G401 (cell line): ENCODE measurements around the gene KSR2. TPM values are rescaled to one million over a fixed set of nuclear protein-coding genes. Genes with fewer than 3 reads are reported as not detected.
A peak's percentile ranks its signal among the peaks of the same experiment; 100 is the strongest.

Experiments used
- DNase-seq: peaks from one replicate; pipeline ENCODE4 v3.0.0-alpha.2; 2015; ENCODE audit warnings: low spot score
- in situ Hi-C: cut with HindIII; loops from 2 replicates; pipeline ENCODE4 v1.10.0; 2016; ENCODE audit warnings: low sequenced_read_pairs, mixed read lengths
- total RNA-seq: library from RNA; depleted of rRNA; stranded (reverse); fragments of >200 nt; shearing (Covaris generic); gene quantifications from 2 replicates; pipeline ENCODE4 v1.2.3, GENCODE V29; 2014

KSR2 gene
- total RNA-seq, 1 experiment from 2014 or later, result not detected

DNA sequence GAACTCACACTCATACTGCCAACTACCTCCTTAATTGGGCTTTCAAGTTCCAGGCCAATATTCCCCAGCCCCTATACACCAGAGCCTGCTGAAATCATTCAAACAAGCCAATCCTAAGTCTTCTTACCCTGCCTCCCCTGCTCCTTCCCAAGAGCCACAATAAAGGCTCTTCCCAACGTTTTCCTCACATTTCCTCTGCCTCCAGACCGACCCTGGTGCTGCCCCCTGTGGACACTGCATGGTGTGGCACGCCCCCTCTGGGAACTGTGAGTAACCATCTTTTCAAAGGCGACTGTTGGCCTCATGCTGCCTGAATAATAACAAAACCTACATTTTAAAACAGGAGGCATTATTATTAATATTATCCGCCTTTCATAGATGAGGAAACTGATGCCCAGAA lies 495.8 kb downstream of the KSR2 start:
- in situ Hi-C loops, result no loop called here
- no peak for DNase-seq

DNA sequence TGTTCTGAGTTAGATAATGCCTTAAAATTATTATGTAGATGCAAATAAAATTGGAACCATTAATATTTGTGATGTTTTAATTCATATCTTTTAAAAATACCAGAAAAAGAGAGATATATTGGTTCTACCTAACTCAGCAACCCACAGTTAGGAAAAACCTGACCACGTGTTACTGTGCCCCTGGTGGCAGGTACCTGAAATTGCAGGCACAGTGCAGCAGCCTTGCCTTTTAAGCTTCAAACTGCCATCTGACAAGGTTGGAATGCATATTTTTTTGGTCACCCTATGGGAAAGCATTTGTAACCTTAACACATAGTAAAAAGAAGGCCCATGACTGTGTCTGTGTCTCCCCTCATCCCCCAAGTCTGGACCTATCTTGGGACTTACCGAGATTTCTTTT lies 498.0 kb downstream of the KSR2 start:
- no peak for DNase-seq
- in situ Hi-C loops, result no loop called here

DNA sequence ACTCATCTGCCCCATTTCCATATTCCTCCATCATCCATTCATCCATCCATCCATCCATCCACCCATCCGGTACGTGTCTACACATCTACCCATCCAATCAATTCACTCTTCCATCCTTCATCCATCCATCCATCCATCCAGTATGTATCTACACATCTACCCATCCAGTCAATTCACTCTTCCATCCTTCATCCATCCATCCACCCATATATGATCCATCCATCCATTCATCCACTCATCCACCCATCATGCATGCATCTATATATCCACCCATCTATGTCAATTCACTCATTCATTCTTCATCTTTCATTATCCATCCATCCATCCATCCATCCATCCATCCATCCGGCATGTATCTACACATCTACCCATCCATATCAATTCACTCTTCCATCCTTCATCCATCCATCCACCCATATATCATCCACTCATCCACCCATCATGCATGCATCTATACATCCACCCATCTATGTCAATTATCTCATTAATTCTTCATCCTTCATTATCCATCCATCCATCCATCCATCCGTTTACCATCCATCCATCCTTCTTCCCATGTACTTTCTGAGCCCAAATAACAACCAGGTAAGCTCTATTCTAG lies 498.8 kb downstream of the KSR2 start:
- no peak for DNase-seq
- in situ Hi-C loops, result no loop called here

DNA sequence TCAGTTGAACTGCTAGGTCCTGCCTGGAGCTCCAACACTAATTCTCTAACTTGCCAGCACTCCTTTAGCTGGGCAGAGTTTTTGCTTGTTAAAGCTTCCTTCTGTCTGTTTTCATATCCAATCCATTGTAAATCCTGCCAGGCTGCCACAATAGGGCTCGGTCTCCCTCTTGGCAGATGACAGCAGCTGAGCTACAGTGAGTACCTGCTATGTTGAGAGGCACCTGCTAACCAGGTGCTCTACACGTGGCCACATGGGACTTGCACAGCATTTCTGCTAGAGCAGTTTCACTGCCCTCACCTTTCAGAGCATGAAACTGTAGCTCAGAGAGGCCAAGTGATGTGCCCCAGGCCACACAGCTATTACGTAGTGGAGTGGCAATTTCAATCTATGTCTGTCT lies 500.8 kb downstream of the KSR2 start:
- in situ Hi-C loops, result no loop called here

DNA sequence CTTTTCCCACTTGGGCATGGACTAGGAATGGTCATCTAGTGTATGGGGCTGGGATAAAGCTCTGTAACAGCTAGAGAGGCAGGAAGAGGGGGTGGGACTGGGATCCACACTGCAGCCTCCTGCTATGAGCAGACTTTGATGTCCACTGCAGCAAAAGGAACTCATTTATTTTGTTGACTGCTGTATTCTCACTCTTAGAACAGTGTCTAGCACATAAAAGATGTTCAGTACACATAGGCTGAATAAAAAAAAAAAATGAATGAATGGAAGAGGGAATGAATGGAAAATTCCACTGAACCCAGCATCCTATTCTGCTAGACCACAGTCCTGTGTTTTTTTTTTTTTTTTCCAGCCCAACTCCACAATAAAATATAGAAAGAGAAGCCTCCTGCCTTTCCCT lies 501.2 kb downstream of the KSR2 start:
- in situ Hi-C loops, result no loop called here
- no peak for DNase-seq

More for the DNA sequence above, 500.8 kb downstream of the KSR2 start:
- DNase-seq, result peak; percentile 57

DNA sequence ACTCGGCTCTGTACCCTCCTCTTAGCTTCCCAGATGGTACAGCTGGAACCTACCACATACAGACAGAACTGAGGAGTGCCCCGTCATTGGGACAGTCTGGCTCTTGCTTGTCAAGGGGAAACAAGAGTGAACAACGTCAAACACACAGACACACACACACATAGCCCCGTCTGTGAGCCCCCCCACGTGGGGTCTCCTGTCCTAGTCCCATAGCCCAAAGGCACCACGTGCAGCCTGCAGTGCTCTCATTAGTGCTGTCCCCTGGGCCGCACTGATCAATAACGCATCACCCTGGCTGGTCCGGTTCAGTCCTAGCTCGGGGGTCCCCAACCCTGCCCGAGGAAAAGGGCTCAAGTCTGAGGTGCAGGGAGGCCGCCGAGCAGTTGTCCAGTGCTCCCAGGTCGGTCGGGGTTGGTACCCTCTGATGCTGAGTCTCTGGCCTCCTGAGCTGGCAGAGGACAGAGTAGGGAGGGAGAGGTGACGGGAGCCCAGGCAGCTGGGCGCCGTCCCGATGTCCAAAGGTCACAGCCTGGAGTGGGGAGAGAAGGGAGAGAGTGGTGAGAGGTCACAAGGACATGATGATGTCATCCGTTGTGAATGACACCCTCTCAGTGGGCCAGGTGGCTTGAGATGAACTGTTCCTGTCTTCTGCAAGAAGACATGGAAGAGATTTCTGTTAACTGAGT lies 502.0 kb downstream of the KSR2 start:
- DNase-seq, result no peak
- in situ Hi-C loops, result no loop called here

DNA sequence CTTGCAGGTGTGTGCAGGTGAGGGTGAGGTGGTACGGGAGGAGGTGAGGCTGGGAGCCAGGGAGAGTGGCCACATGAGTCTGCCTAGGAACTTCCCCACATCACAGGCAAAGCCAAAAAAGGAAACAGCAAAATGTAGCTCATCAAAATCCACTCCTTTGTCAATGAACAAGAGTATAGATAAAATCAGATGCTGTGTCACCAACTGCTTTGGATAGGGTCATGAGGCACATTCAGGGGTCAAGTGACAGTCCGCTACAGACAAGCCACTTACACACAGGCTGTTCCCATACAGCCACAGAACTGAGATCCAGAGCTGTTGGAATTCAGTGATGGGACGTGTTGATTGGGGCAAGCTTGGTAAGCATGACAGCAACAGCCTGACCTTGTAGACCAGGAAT lies 507.1 kb downstream of the KSR2 start:
- no peak for DNase-seq
- in situ Hi-C loops, result no loop called here

DNA sequence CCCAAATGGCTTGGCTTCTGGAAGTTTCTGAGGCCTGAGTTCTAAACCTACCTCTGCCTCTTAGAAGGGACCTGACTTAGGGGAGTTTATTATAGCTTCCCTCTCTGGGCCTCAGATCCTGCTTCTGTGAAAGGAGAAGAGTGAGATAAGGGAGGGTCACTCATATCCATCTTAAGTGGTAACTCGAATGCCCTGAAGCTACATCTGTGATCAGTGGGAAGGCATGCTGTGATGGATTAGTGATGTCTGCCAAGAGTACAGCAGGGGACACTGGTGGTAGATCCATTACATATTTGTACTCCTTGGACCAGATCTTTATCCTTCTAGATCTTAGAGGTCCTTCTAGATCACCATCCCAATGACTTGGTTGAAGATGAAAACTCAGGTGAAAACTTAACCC lies 509.6 kb downstream of the KSR2 start:
- in situ Hi-C loops, result no loop called here
- DNase-seq, result no peak

DNA sequence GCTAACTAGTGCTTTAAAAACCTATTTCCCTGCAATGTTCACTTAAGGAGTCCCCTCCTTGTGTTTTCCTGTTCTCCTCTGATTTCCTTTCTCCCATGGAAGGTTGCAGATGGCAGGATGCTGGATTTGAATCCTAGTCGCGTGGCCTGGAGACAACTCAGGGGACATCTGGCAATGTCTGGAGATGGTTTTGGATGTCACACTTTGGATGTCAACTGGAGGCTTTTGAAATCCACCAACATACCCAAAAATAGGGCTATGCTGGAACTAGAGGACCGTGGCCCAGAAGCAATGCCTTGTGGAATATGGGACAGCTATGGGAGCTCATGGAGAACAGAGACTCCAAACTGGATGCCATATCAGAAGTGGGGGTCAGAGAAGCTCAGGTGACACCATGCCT lies 511.6 kb downstream of the KSR2 start:
- in situ Hi-C loops, result no loop called here
- no peak for DNase-seq

DNA sequence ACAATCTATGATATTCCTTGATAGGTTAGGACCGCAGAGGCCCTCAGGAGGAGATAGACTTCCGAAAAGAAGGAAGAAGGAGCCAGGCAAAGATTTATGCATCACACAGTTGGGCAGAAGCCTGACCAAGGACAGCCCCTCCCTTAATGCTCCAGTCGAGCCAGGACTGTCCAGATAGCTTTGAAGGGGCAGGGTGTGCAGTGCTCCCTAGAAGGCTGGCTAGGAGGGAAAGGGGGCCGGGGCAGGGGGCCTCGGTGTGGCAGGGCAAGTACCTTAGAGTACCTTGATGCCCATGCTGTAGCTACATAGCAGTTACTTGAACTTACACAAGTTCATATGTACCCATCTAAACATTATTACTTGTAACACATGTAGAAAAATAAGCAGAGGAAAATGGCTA lies 512.7 kb downstream of the KSR2 start:
- DNase-seq, result no peak
- in situ Hi-C loops, result no loop called here

DNA sequence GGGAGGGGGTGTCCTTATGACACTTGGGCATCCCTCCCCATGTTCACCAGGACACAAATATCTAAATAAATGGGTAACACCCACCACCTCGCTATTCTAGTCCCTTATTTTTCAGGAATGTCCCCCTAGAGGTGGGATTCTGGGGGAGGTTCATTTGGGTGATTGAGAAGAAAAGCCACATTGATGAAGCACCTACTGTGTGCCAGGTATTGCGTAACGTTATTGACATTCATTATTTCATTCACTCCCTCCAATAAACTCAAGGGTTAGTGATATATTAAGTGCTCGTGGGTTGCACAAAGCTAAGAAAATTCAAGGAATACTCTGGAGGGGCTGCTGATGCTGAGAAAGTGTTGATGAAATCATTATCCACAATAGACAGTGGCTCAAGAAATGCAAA lies 514.8 kb downstream of the KSR2 start:
- DNase-seq, result no peak
- in situ Hi-C loops, result no loop called here

DNA sequence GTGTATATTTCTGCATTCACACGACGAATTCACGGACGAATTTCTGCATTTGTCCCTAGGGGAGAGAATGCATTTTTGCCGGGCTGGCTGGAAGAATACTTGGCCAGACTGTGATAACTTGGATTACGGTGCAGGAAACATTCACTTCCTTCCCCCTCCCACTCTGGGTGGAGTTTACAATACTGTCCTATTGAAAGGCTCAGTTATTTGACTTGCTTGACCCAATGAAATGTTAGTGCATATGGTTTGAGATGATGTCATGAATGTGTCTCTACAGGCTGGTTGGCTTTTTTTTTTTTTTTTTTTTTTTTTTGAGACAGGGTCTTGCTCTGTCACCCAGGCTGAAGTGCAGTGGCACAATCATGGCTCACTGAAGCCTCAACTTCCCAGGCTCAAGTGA lies 516.7 kb downstream of the KSR2 start:
- in situ Hi-C loops, result no loop called here

DNA sequence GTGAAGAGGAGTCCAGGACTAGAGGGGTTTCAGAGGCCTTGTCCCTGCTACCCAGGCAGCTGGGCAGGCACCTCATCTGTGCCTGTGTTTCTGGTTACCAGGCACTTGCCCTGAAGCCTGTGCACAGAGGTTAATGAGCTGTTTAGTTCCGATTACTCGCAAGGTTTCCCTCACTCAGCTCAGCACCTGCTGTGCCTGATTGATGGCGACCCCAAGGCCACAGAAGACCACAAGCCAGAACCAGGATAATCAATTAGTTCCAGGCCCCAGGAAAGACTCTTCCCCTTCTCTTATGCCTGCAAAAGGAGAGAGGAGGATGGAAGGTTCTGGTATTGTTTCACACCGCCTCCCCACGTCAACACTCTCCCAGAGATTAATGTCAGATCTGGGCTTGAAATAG lies 518.6 kb downstream of the KSR2 start:
- in situ Hi-C loops, result no loop called here
- DNase-seq, result no peak

More for the DNA sequence above, 516.7 kb downstream of the KSR2 start:
- DNase-seq, result no peak

DNA sequence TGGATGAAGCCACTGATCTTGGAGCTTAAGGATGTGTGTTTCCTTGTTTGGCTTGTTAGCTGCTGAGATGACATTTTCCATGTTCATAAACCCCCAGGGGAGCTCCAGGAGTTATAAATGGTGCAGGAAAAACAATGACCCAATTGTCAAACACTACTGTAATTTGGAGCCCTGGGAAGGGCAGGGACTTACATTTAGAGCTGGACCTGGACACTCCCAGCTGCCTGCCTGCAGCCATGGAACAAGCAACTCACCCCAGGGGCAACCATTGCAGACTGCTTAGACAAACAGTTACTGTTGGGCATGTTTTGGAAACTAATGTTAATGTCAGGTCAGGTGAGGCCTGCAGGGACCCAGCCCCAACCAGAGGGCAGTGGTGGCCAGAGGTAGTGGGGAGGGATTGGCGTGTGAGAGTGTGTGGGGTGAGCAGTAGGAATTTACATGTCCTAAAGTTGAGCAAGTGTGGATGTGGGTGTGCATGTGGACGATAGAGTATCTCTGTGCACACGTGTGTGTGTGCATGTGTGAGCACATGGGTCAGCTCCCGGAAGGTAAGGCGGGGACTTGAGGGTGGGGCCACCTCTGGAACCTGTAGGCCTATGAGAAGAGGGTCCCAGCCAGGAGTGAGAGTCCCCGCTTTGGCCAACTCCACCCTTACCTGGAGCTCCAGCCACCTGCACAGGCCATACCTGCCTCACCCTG lies 521.0 kb downstream of the KSR2 start:
- in situ Hi-C loops, result no loop called here
- DNase-seq, result no peak

DNA sequence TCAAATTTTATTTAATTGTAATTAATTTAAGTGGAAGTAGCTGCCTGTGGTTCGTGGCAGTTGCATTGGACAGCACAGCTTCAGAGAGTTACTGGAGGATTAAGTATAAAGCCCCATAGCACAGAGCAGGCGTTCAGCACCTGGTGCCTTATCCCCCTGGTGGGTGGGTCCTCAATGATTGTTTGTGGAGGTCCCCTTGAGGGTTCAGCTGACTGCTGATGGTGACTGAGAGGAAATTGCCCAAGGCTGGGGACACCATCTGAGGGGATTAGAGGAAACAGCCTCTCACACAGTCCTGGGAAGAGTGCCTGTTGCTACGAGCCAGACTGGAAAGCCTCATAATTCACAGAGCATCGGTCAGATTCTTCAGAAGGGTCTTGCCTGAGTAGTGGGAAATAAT lies 524.0 kb downstream of the KSR2 start:
- no peak for DNase-seq
- in situ Hi-C loops, result no loop called here

DNA sequence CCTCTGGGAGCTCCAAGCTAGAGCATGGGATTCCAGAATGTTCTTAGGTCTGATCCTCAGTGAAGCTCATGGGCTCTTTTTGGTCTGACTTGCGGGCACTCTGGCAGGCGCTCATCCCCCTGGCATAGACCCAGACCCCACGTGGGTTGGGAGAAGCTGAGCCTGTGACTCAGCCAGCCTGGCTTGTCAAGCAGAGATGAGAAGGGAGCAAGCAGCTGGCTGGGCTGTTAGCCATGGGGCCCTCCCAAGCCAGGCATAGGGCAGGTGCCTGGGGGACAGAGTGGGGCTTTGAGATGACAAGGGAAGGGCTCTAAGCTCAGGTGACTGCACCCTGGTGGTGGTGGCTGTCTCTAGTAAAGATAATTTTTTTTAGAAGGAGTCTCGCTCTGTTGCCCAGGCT lies 527.0 kb downstream of the KSR2 start:
- DNase-seq, result peak; percentile 86
- in situ Hi-C loops, result no loop called here

DNA sequence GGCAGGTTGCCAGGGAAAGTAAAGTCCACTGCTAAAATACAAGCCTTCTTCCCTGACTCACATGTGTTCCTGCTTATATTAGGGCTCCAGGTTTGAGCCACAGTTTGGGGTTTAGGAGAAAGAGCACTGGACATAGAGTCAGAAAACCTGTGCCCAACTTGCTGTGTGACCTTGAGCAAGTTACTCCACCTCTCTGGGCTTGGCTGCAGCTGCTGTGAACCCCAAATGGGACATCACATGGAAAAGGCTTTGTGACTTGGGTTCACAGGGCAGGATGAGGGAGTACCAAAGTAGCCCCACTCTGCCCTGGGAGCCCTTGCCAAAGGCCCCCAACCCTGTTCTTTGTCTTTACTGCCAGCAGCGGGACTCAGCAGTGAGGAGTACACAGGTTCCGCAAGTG lies 528.4 kb downstream of the KSR2 start:
- DNase-seq, result no peak
- in situ Hi-C loops, result no loop called here

DNA sequence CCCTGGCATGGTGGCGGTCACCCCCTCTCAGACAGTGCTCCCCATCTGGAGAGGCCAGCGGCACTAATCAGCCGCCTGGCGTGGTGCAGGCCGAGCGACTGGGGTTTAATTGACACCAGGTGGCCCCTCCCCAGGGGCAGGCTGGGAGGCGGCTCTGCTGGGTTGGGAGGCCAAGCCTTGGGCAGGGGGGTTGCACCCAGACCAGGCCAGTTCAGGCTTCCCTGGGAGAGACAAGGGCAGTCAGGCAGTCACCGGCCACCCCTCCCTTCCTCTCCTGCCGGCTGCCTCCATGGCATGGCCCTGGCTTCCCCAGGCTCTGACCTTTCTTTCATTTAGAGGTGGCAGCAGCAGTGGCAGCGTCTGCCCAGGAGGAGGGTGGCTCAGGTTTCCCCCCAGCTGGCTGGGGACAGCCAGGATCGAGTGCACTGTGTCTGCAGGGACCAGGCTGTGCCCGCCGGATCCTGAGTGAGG lies 529.2 kb downstream of the KSR2 start:
- in situ Hi-C loops, result no loop called here
- no peak for DNase-seq

DNA sequence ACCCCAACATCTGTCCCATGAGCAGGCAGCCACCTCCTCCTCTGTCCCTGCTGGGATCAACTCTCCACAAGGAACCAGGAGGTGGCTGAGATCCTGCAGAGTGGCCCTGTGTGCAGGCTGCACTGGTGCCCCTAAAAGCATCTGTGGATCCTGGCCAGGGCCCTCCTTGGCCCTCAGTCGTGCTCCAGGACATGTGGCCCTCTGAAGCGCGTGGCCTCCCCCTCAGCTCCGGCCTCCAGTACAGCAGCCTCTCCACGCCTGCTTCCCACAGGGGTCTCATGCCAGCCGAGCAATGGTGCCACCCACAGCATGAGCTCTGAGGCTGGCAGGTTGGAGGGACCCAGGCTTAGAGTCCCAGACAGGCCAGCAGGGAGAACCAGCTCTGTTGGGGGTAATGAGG lies 530.0 kb downstream of the KSR2 start:
- no peak for DNase-seq
- in situ Hi-C loops, result no loop called here

DNA sequence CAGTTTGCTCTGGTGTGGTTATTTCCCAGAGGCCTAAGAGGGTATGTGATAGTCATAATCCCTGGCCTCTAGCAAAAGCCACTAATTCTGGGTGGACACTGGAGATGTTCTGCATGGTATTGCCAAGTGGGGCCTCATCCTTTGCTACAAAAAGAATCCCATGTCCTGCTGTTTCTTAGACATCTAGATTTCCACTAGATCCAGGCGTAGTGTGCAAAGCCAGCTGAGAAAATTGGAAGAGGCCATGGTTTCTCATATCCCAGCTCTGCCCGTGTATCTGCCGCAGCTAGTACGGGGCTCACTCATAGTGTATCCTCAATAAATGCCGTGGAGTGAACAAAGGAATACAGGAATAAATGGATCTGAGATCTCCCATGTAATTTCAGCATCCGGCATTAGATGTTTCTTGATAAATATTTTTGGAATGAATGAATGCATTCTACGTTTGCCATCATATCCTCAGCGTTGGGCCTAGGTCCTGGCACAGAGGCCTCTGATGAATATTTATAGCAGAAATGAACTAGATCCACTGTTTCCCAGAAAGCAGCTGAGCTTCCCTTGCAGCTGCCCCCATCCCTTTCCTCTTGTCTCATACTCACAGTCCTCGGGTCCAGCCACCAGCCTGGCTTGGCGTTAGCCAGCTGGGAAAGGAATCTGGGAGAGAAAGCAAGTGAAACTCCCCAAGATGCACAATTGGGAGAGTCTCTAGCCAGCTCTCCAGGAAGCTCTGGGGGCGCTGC lies 531.1 kb downstream of the KSR2 start:
- DNase-seq, result no peak
- in situ Hi-C loops, result no loop called here
